Esophagus squamous epithelium (tissue), 5 donors: ENCODE data around the gene NIPA2. TPM values are rescaled to one million over a fixed set of nuclear protein-coding genes. Genes with fewer than 3 reads are reported as not detected.

ENCODE experiments used
- DNase-seq: peaks from one replicate; lab custom pipeline; 2025; lab: John Stamatoyannopoulos, UW
- H3K27ac ChIP-seq, 4 donors: fragments of 200-600 bp; sonication (generic); one replicate each; pipeline ENCODE4 v1.5.1; 2016 to 2019; ENCODE audit warnings: mild to moderate bottlenecking in 1 of 4
- H3K27me3 ChIP-seq, 4 donors: fragments of 200-600 bp; sonication (generic); 1 replicate in 3 of 4; 2 replicates in 1 of 4; pipeline versions ENCODE4 v1.5.1 to v1.6.0; 2017 to 2021; ENCODE audit warnings: antibody characterized with exemption in 1 of 4
- H3K36me3 ChIP-seq, 3 donors: fragments of 200-600 bp; sonication (generic); one replicate each; pipeline ENCODE4 v1.5.1; 2016 to 2019
- H3K4me1 ChIP-seq, 3 donors: fragments of 200-600 bp; sonication (generic); one replicate each; pipeline ENCODE4 v1.5.1; 2017 to 2019
- H3K4me3 ChIP-seq, 4 donors: fragments of 200-600 bp; sonication (generic); 1 replicate in 3 of 4; 2 replicates in 1 of 4; pipeline ENCODE4 v1.5.1; 2016 to 2019; ENCODE audit warnings: mild to moderate bottlenecking in 2 of 4, moderate library complexity in 1 of 4
- H3K9me3 ChIP-seq, 3 donors: fragments of 200-600 bp; sonication (generic); one replicate each; pipeline ENCODE4 v1.5.1; 2016 to 2019
- CTCF ChIP-seq, 6 experiments: fragments of 450-650 bp in 4 of 6; fragments of 200-600 bp in 2 of 6; sonication (generic) in 2 of 6; IDR thresholded peaks; one replicate each; pipeline ENCODE4 v1.5.1; 2016 to 2019; ENCODE audit warnings: antibody characterized with exemption in 6 of 6, mild to moderate bottlenecking in 4 of 6, moderate library complexity in 4 of 6
- POLR2A ChIP-seq, 4 donors: fragments of 450-650 bp; IDR thresholded peaks; one replicate each; pipeline ENCODE4 v1.6.1; 2017; ENCODE audit warnings: antibody characterized with exemption in 4 of 4, mild to moderate bottlenecking in 4 of 4, moderate library complexity in 3 of 4
- WGBS, 2 donors: methylation state at CpG; one replicate each; pipeline ENCODE4 v1.1.5; 2018; 5-methylcytosine and 5-hydroxymethylcytosine counted together
- intact Hi-C: fragments of 100-400 bp; cut with DNase I; formaldehyde crosslinking; loops from one replicate; pipeline ENCODE4 v1.15.0; 2022
- total RNA-seq, 4 donors: library from RNA; depleted of rRNA; stranded (reverse); fragments of >200 nt; gene quantifications; one replicate each; pipeline ENCODE4 v1.1.0, GENCODE V29; 2016
- donor health status: DM: yes; HTN: yes; CAD: no.

NIPA2 gene
- total RNA-seq, 4 donors from 2014 or later = 32.3 to 68.0 (median 55.1) TPM

GRCh38 chr15:22889146-22889818 is 50.8 kb downstream of the NIPA2 start:
- intact Hi-C loops = no loop called here
- H3K36me3 ChIP-seq = peaks cover 4 to 94% (median 32%) of the 10 kb centered on the region in 3 donors
- no peak overlapping the region for H3K27ac ChIP-seq
- no peaks in the 10 kb centered on the region for H3K9me3 ChIP-seq
- peaks cover 0 to under 1% (median 0%) of the 10 kb centered on the region in 3 donors for H3K4me1 ChIP-seq
- no peaks in the 10 kb centered on the region for H3K27me3 ChIP-seq
- TF ChIP-seq POLR2A (IDR thresholded peaks at IDR 0.05) (no peak), CTCF (IDR thresholded peaks at IDR 0.05) (no peak)
- DNase-seq = no peak
- no peak overlapping the region for H3K4me3 ChIP-seq
- 93 to 95% methylated on average over 13 to 14 of the region's 14 CpGs for WGBS, 2 donors

GRCh38 chr15:22890296-22890695 is 51.8 kb downstream of the NIPA2 start:
- peaks cover 4 to 85% (median 32%) of the 10 kb centered on the region in 3 donors for H3K36me3 ChIP-seq
- TF ChIP-seq CTCF (IDR thresholded peaks at IDR 0.05) (no peak), POLR2A (IDR thresholded peaks at IDR 0.05) (no peak)

GRCh38 chr15:22891426-22892210 is 53.2 kb downstream of the NIPA2 start:
- WGBS, 2 donors = 84 to 90% methylated on average over 25 of the region's 33 CpGs

More at GRCh38 chr15:22890296-22890695, 51.8 kb downstream of the NIPA2 start:
- WGBS, 2 donors = 90 to 94% methylated on average over 6 to 7 of the region's 11 CpGs
- no peak for DNase-seq
- intact Hi-C loops = no loop called here
- H3K4me1 ChIP-seq = peaks cover 0 to 11% (median 0%) of the 10 kb centered on the region in 3 donors
- H3K27me3 ChIP-seq = no peaks in the 10 kb centered on the region
- H3K9me3 ChIP-seq = no peaks in the 10 kb centered on the region
- H3K4me3 ChIP-seq = no peak overlapping the region
- no peak overlapping the region for H3K27ac ChIP-seq

GRCh38 chr15:22892333-22892732 is 53.9 kb downstream of the NIPA2 start:
- Histone ChIP-seq H3K4me3 (no peak overlapping the region), H3K9me3 (no peaks in the 10 kb centered on the region), H3K27ac (no peak overlapping the region), H3K27me3 (no peaks in the 10 kb centered on the region), H3K4me1 (peaks cover 0 to 20% (median 3%) of the 10 kb centered on the region in 3 donors), H3K36me3 (peaks cover 0 to 81% (median 25%) of the 10 kb centered on the region in 3 donors)
- intact Hi-C loops = no loop called here
- WGBS, 2 donors = 83 to 87% methylated on average over 9 of the region's 9 CpGs
- TF ChIP-seq POLR2A (IDR thresholded peaks at IDR 0.05) (no peak), CTCF (IDR thresholded peaks at IDR 0.05) (no peak)
- no peak for DNase-seq

More at GRCh38 chr15:22891426-22892210, 53.2 kb downstream of the NIPA2 start:
- no peak overlapping the region for H3K27ac ChIP-seq
- no peak overlapping the region for H3K4me3 ChIP-seq
- no peaks in the 10 kb centered on the region for H3K27me3 ChIP-seq
- DNase-seq = no peak
- peaks cover 0 to 83% (median 32%) of the 10 kb centered on the region in 3 donors for H3K36me3 ChIP-seq
- H3K4me1 ChIP-seq = peaks cover 0 to 20% (median 3%) of the 10 kb centered on the region in 3 donors
- no peak for TF ChIP-seq CTCF (IDR thresholded peaks at IDR 0.05)
- no peak for TF ChIP-seq POLR2A (IDR thresholded peaks at IDR 0.05)
- no peaks in the 10 kb centered on the region for H3K9me3 ChIP-seq
- intact Hi-C loops = no loop called here

GRCh38 chr15:22893081-22893480 is 54.6 kb downstream of the NIPA2 start:
- Histone ChIP-seq H3K27ac (no peak overlapping the region), H3K36me3 (peaks cover 0 to 81% (median 24%) of the 10 kb centered on the region in 3 donors), H3K9me3 (no peaks in the 10 kb centered on the region), H3K4me3 (no peak overlapping the region), H3K4me1 (peaks cover 0 to 20% (median 3%) of the 10 kb centered on the region in 3 donors), H3K27me3 (no peaks in the 10 kb centered on the region)
- no peak for DNase-seq
- intact Hi-C loops = no loop called here
- TF ChIP-seq POLR2A (IDR thresholded peaks at IDR 0.05) (no peak), CTCF (IDR thresholded peaks at IDR 0.05) (no peak)
- WGBS, 2 donors = 89 to 94% methylated on average over 16 to 17 of the region's 17 CpGs
